Kidney capillary endothelial cell (primary cell): ENCODE measurements around the gene IBA57.
"Not testable (repeated sequence)": the region's sequence is repeated elsewhere in the genome, so short reads cannot be mapped to it uniquely, and the experiment has no call there.

Experiments
- DNase-seq: peaks from one replicate; pipeline ENCODE4 v3.0.0-alpha.2; 2018; ENCODE audit warnings: low spot score

The IBA57 gene

DNA sequence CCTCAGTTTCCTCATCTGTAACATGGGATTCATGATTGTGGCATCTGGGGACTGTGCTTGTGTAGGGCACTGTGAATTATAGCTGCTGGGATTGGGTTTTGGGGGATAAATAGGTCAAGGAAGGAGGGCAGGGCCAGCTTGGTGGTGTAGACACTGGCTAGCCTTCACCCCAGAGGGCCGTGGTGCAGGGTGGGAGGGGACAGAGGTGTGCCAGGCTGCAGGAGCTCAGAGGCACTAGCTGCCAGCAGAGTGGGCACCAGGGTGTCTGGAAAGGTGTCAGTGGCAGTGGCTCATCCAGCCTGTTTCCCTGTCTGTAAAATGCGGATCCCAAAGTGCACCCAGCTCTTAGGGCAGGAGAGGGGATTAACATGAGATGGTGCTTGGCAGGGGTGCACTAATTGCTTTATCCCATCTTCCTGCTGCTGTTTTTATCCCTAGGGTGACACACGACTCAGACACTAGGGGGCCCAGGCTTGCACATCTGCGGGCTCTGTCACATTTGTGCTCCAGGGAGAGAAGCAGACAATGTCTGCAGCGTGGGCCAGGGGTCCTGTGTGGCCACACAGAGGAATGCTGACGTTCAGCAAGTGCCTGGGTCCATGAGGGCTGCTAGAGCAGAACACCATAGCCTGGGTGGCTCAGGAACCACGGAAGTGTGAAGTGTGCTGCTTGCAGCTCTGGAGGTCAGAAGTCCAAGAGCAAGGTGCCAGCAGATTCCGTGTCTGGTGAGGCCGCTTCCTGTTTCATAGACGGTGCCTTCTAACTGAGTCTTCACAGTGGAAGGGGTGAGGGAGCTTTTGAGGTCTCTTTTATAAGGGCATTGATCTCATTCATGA lies 61.6 kb downstream of the IBA57 start:
- DNase-seq = peak; percentile 52

- not testable (repeated sequence) for DNase-seq
These were observed 62.5 kb downstream of the IBA57 start for GRCh38 chr1:228228147-228228546.

- DNase-seq = peak; percentile 66
These were observed 63.0 kb downstream of the IBA57 start for GRCh38 chr1:228228601-228229074.

DNA sequence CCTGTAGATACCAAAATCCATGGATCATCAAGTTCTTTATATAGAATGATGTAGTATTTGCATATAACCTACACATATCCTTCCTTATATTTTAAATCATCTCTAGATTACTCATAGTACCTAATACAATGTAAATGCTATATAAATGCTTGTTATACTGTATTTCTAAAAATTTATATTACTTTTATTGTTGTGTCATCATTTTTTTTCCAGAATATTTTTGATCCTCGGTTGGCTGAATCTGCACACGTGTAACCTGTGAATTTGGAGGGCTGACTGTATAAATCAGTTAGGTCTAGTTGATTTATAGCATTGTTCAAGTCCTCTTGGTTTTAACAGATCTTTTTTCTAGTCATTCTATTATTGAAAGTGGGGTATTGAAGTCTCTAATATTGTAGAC lies 65.6 kb downstream of the IBA57 start:
- no peak for DNase-seq
